Right cardiac atrium (tissue), 5 donors: ENCODE data around the gene FBXO7. TPM values are rescaled to one million over a fixed set of nuclear protein-coding genes. Genes with fewer than 3 reads are reported as not detected.

Source experiments
- ATAC-seq, 2 donors: fragments of 200-7000 bp; cut with Tn5 transposase; one replicate each; pipeline versions ENCODE4 v1.8.0 to v1.9.1; 2020; ENCODE audit warnings: moderate library complexity in 2 of 2, mild to moderate bottlenecking in 1 of 2
- DNase-seq, 3 donors: peaks; one replicate each; pipeline ENCODE4 v3.0.0-alpha.2; 2020
- H3K27ac ChIP-seq: one replicate; pipeline ENCODE4 v1.5.1; 2013; ENCODE audit warnings: mild to moderate bottlenecking, low read length, control low read depth, moderate library complexity
- H3K27me3 ChIP-seq: one replicate; pipeline ENCODE4 v1.6.1; 2013; ENCODE audit not compliant: control insufficient read depth, insufficient read depth
- H3K4me1 ChIP-seq: one replicate; pipeline ENCODE4 v1.6.1; 2013; ENCODE audit warnings: low read length; ENCODE audit not compliant: control insufficient read depth, insufficient read depth
- H3K4me3 ChIP-seq: one replicate; pipeline ENCODE4 v1.5.1; 2013; ENCODE audit warnings: low read length, control low read depth
- H3K9me3 ChIP-seq: one replicate; pipeline ENCODE4 v1.6.1; 2013; ENCODE audit warnings: low read length; ENCODE audit not compliant: control insufficient read depth
- WGBS: extraction: QIAGEN DNeasy Blood & Tissue Kit; methylation state at CpG from one replicate; pipeline ENCODE4 v1.1.7; 2013; 5-methylcytosine and 5-hydroxymethylcytosine counted together
- intact Hi-C, 4 donors: fragments of 100-400 bp; cut with DNase I; formaldehyde crosslinking; loops; one replicate each; pipeline versions ENCODE4 v1.11.0 to v1.14.0; 2022 to 2023
- polyA plus RNA-seq: library from polyadenylated mRNA; stranded (reverse); fragments of 200-250 nt; gene quantifications from one replicate; pipeline ENCODE4 v1.2.3, GENCODE V29; 2013
- total RNA-seq, 4 donors: library from RNA; stranded (reverse); fragmentation: NEBNext Ultra II Directional; extraction: Animal tissue kit (Norgen Biotek cat#: 25700); gene quantifications; one replicate each; pipeline ENCODE4 v1.2.1, GENCODE V29; 2021
- donor health status: healthy with polysubstance abuse.
- donor health status: DM: no; HTN: yes; CAD: no.
- donor health status: DM: no; HTN: no; CAD: no.
- donor health status: DM: no; HTN: yes; CAD: no; lungs with severe emphysema.
- donor health status: DM: yes; HTN: yes; CAD: no.

FBXO7 gene
- total and polyA plus RNA-seq, 5 donors: 38.0 to 52.9 (median 49.1) TPM

GRCh38 chr22:32512267-32512982 lies 37.8 kb downstream of the FBXO7 start:
- Histone ChIP-seq H3K9me3 (no peaks in the 10 kb centered on the region), H3K4me3 (no peak overlapping the region), H3K27me3 (no peaks in the 10 kb centered on the region), H3K4me1 (no peaks in the 10 kb centered on the region), H3K27ac (no peak overlapping the region)
- 96% methylated on average over 8 of the region's 8 CpGs for WGBS
- intact Hi-C loops: no loop called here
- ATAC-seq (no peak), DNase-seq (no peak)

DNA sequence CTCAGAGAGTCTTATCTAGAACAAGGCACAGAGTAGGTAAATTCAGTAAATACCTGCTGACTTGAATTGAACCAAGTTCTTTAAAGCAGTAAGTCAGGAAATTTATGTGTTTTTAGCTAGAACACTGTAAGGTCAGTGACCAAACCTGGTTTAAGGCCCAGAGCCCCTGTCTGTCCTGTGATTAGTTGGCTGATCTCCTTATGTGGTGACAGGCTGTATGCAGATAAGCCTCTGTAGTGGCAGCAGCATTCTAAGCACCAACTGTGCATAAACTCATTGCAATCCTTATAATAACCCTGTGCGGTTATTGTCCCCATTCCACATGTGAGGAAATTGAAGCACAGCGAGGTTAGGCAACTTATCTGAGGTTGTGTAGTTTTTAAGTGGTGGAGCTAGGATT lies 40.5 kb downstream of the FBXO7 start:
- H3K27me3 ChIP-seq: no peaks in the 10 kb centered on the region
- 89% methylated on average over 2 of the region's 2 CpGs for WGBS
- no peak overlapping the region for H3K27ac ChIP-seq
- no peaks in the 10 kb centered on the region for H3K4me1 ChIP-seq
- ATAC-seq (no peak), DNase-seq (no peak)
- H3K9me3 ChIP-seq: no peaks in the 10 kb centered on the region
- intact Hi-C loops: no loop called here
- no peak overlapping the region for H3K4me3 ChIP-seq

DNA sequence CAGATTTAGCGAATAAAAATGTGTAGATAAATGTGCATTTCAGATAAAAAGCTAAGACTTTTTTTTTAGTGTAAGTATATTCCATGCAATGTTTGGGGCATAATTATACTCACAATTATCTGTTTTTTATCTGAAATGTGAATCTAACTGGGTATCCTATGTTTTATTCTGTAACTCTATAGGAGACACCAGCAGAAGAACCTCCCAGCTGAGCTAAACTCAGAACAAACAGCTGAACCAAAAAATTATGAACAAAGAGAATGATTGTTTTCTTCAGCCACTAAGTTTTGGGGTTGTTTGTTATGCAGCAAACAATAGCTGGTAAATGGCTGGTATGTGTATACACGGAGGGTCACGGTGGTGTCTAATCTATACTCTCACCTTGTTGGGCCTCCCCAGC lies 42.9 kb downstream of the FBXO7 start:
- WGBS: 94% methylated on average over 3 of the region's 3 CpGs

DNA sequence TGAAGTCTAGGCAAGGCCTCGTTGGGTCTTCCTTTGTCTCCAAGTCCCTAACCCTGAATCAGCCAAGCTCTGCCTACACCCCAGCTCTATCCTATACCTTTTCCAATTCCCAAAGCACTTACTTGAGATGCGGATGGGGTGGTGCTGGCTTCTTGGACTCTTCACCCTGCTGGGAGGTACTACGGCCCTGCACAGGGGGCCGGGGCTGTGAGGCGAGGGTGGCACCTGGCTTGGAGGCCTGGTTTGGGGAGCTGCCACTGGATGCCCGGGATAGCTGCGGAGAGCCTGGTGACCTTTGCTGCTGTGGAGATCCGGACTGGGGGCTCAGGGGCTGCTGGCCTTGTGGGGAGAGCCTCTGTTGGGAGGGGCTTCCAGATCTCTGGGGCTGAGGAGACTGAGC lies 43.3 kb downstream of the FBXO7 start:
- no peaks in the 10 kb centered on the region for H3K4me1 ChIP-seq
- H3K4me3 ChIP-seq: no peak overlapping the region
- H3K27me3 ChIP-seq: no peaks in the 10 kb centered on the region
- ATAC-seq: no peak
- H3K27ac ChIP-seq: no peak overlapping the region
- WGBS: 96% methylated on average over 8 of the region's 8 CpGs
- no peak for DNase-seq
- no peaks in the 10 kb centered on the region for H3K9me3 ChIP-seq
- intact Hi-C loops: no loop called here

More for the DNA sequence above, 42.9 kb downstream of the FBXO7 start:
- no peak overlapping the region for H3K4me3 ChIP-seq
- no peaks in the 10 kb centered on the region for H3K9me3 ChIP-seq
- ATAC-seq (no peak), DNase-seq (no peak)
- intact Hi-C loops: no loop called here
- no peak overlapping the region for H3K27ac ChIP-seq
- H3K4me1 ChIP-seq: no peaks in the 10 kb centered on the region
- H3K27me3 ChIP-seq: no peaks in the 10 kb centered on the region

GRCh38 chr22:32518381-32518780 lies 43.8 kb downstream of the FBXO7 start:
- intact Hi-C loops: no loop called here
- ATAC-seq (no peak), DNase-seq (no peak)
- no peak overlapping the region for H3K27ac ChIP-seq
- H3K4me1 ChIP-seq: no peaks in the 10 kb centered on the region
- H3K9me3 ChIP-seq: no peaks in the 10 kb centered on the region
- H3K4me3 ChIP-seq: no peak overlapping the region
- 74% methylated on average over 1 of the region's 1 CpG for WGBS
- H3K27me3 ChIP-seq: no peaks in the 10 kb centered on the region

GRCh38 chr22:32518848-32519247 lies 44.2 kb downstream of the FBXO7 start:
- H3K4me1 ChIP-seq: no peaks in the 10 kb centered on the region
- intact Hi-C loops: no loop called here
- no peaks in the 10 kb centered on the region for H3K9me3 ChIP-seq
- no peaks in the 10 kb centered on the region for H3K27me3 ChIP-seq
- WGBS: 86% methylated on average over 5 of the region's 5 CpGs
- no peak overlapping the region for H3K27ac ChIP-seq
- ATAC-seq: no peak
- no peak for DNase-seq
- H3K4me3 ChIP-seq: no peak overlapping the region

DNA sequence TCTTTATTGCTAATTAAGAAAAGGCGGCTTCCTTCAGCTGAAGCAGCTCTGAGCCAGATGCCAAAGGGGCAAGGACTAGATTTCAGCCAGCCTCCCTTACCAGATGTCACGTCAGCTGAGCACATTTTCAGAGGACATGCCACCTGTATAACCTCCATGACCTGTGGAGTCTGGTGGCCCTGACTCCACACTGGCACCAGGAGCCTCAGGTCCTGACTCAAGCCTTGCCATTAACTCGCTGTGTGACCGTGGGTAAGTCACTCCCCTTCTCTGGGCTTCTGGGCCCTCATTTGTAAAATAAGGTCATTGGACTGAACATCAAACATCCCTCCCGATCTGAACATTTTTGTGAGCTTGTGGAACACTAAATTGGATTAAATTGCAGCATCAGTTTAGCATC lies 46.0 kb downstream of the FBXO7 start:
- Histone ChIP-seq H3K27ac (no peak overlapping the region), H3K27me3 (no peaks in the 10 kb centered on the region), H3K4me1 (no peaks in the 10 kb centered on the region), H3K4me3 (no peak overlapping the region), H3K9me3 (no peaks in the 10 kb centered on the region)
- WGBS: 92% methylated on average over 5 of the region's 5 CpGs
- ATAC-seq (no peak), DNase-seq (no peak)
- intact Hi-C loops: loop anchor here in 1 of 4 donors (10.0 kb wide), 1 partner anchor 684 kb away; no protein-coding TSS in a partner anchor

DNA sequence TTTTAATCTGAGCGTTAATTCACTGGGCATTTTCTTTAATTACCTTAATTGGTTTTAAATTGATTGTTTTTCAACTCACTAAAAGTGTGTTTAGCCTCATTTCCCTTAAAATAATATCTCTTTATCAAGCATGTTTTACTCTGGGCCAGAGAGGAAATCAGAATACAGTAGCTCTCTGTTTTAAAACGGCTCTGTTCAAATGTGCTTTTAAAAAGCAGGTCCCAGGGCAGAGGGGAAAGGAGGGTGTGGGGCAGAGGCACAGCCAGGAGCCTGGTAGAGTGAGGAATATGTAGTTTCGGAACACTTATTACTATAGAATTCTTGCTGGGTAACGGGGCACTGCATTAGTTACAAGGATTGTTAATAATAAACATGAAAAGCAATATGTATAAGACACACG lies 47.6 kb downstream of the FBXO7 start:
- DNase-seq (no peak), ATAC-seq (no peak)
- no peak overlapping the region for H3K4me3 ChIP-seq
- no peaks in the 10 kb centered on the region for H3K27me3 ChIP-seq
- no peaks in the 10 kb centered on the region for H3K4me1 ChIP-seq
- WGBS: 58% methylated on average over 5 of the region's 5 CpGs
- H3K27ac ChIP-seq: no peak overlapping the region
- intact Hi-C loops: loop anchor here in 1 of 4 donors (10.0 kb wide), 1 partner anchor 683 kb away; no protein-coding TSS in a partner anchor
- no peaks in the 10 kb centered on the region for H3K9me3 ChIP-seq

DNA sequence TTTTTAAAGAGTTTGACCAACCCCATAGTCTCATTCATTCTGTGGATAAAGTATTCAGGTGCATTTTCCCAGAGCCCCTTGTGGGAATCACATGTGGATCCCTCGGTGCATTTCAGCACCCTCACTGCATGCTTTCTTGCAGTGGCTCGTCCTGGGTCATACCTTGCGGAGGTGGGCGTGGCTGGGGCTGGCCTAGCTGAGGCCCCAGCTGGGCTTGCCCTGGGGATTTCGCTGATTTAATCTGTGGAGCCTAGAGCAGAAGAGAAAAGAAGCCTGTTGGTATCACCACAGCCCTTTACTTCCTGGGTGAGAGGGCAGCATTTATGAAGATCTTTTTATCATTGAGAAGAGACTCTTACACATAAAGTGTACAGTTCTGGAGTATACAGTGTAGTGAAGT lies 53.1 kb downstream of the FBXO7 start:
- Histone ChIP-seq H3K27me3 (no peaks in the 10 kb centered on the region), H3K27ac (no peak overlapping the region), H3K9me3 (no peaks in the 10 kb centered on the region), H3K4me3 (no peak overlapping the region), H3K4me1 (peaks cover 11% of the 10 kb centered on the region)
- WGBS: 80% methylated on average over 5 of the region's 5 CpGs
- DNase-seq (no peak), ATAC-seq (no peak)
- intact Hi-C loops: loop anchor here (2.0 to 10.0 kb wide), 7 partner anchors 133 to 677 kb away; no protein-coding TSS in a partner anchor

GRCh38 chr22:32528316-32528715 lies 53.7 kb downstream of the FBXO7 start:
- WGBS: 89% methylated on average over 9 of the region's 9 CpGs
- no peak for ATAC-seq
- Histone ChIP-seq H3K27ac (no peak overlapping the region), H3K4me1 (peaks cover 15% of the 10 kb centered on the region), H3K9me3 (no peaks in the 10 kb centered on the region), H3K4me3 (no peak overlapping the region), H3K27me3 (no peaks in the 10 kb centered on the region)
- peak in 2 of 3 donors; percentile 46 for DNase-seq
- intact Hi-C loops: loop anchor here (2.0 to 10.0 kb wide), 6 partner anchors 268 to 676 kb away; no protein-coding TSS in a partner anchor

DNA sequence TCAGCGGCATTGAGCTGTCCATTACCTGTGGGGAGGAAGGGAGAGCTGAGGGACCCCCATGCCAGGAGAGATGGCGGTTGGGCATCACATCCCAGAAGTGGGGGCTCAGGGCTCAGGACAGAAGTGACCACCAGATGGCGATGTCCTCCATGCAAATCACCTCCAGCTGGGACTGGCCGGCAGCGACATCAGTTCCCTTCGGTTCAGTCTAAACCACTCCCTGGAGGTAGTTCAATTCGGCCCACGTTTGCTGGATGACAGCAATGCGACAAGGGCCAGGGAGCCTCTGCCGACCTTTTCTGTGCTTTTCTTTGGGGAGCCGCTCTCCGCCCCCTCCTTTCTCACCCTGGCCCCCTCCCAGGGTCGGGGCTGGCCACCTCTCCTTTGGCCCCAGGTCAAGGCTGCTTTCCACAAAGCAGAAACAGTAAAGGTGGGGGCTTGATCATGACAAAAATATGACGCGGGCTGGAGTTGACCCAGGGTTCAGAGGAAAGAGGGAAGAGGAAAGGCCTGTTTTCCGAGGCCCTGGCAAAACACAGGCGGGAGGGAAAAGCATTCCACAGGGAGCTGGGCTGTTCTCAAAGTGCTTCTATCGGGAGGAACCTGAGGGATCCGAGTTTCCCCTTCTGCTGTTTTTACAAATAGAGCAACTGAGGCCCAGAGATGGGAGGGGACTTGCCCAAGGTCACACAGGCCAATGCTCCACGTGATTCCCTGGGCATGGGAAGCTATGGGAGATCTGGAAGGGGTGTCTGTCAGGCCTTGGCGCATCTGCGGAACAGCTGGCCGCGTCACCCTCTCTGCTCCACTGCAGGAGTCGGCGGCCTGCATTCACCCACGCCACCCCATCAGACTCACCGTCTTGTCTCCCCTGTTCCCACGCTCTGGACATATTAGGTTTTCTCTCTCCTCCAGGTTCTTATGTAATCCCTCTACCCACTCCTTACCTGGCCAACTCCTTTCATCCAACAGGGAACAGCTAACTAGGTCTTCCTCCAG lies 54.7 kb downstream of the FBXO7 start:
- no peaks in the 10 kb centered on the region for H3K27me3 ChIP-seq
- peak; percentile 93 to 96 (median 94) for DNase-seq
- intact Hi-C loops: loop anchor here (2.0 to 10.0 kb wide), 6 partner anchors 268 to 676 kb away; no protein-coding TSS in a partner anchor
- peak overlapping the region; percentile 90 for H3K27ac ChIP-seq
- no peak overlapping the region for H3K4me3 ChIP-seq
- peak; percentile 79 to 80 for ATAC-seq
- 36% methylated on average over 29 of the region's 29 CpGs for WGBS
- no peaks in the 10 kb centered on the region for H3K9me3 ChIP-seq
- peaks cover 18% of the 10 kb centered on the region for H3K4me1 ChIP-seq
